Right lobe of liver (tissue), 6 donors: ENCODE results near the gene RHOC. TPM values are rescaled to one million over a fixed set of nuclear protein-coding genes. Genes with fewer than 3 reads are reported as not detected.

ENCODE experiments used
- ATAC-seq, 4 donors: fragments of 200-7000 bp; cut with Tn5 transposase; one replicate each; pipeline ENCODE4 v1.9.1; 2020; ENCODE audit warnings: mild to moderate bottlenecking in 4 of 4, moderate library complexity in 4 of 4
- DNase-seq, 3 donors: peaks; one replicate each; pipeline ENCODE4 v3.0.0-alpha.2; 2020
- H3K27ac ChIP-seq, 3 donors: fragments of 200-600 bp; one replicate each; pipeline ENCODE4 v1.8.0; 2022
- H3K27me3 ChIP-seq, 2 donors: fragments of 200-600 bp; one replicate each; pipeline ENCODE4 v1.8.0; 2022
- H3K36me3 ChIP-seq, 4 donors: fragments of 200-600 bp; sonication (generic) in 1 of 4; one replicate each; pipeline versions ENCODE4 v1.5.1 to v1.8.0; 2017 to 2022; ENCODE audit warnings: control low read depth in 1 of 4
- H3K4me1 ChIP-seq, 4 donors: fragments of 200-600 bp; sonication (generic) in 1 of 4; one replicate each; pipeline versions ENCODE4 v1.5.1 to v1.8.0; 2017 to 2022; ENCODE audit warnings: control low read depth in 1 of 4
- H3K4me3 ChIP-seq, 3 donors: fragments of 200-600 bp; one replicate each; pipeline ENCODE4 v1.8.0; 2022
- H3K9me3 ChIP-seq, 4 donors: fragments of 200-600 bp; sonication (generic) in 1 of 4; one replicate each; pipeline versions ENCODE4 v1.5.1 to v1.8.0; 2017 to 2022; ENCODE audit warnings: control low read depth in 1 of 4
- POLR2A ChIP-seq: fragments of 450-650 bp; IDR thresholded peaks from one replicate; pipeline ENCODE4 v1.6.1; 2017; ENCODE audit warnings: antibody characterized with exemption, mild to moderate bottlenecking
- WGBS: methylation state at CpG from one replicate; pipeline ENCODE4 v1.1.6; 2018; ENCODE audit warnings: low coverage, low lambda C conversion rate; ENCODE audit not compliant: insufficient coverage; ENCODE audit errors: missing lambda C conversion rate; 5-methylcytosine and 5-hydroxymethylcytosine counted together
- intact Hi-C, 2 donors: fragments of 100-400 bp; cut with DNase I; formaldehyde crosslinking; loops; one replicate each; pipeline versions ENCODE4 v1.11.2 to v1.14.1; 2022
- total RNA-seq, 6 experiments: library from RNA; depleted of rRNA in 2 of 6; stranded (reverse); fragments of >200 nt in 2 of 6; fragmentation: NEBNext Ultra II Directional in 3 of 6; extraction: Animal tissue kit (Norgen Biotek cat#: 25700) in 3 of 6; gene quantifications; one replicate each; pipeline versions ENCODE4 v1.1.0 to v1.2.4, GENCODE V29; 2016 to 2023
- TF ChIP-seq, protein P1 (sequence below), 4 donors: fragments of 200-600 bp in 3 of 4; fragments of 450-650 bp in 1 of 4; IDR thresholded peaks; one replicate each; pipeline versions ENCODE4 v1.5.1 to v1.8.0; 2016 to 2022; ENCODE audit warnings: antibody characterized with exemption in 4 of 4, mild to moderate bottlenecking in 2 of 4
- donor health status: DM: no; HTN: yes; CAD: no.
- donor health status: DM: no; HTN: no; CAD: no.
- donor health status: DM: no; HTN: no; CAD: no.
- donor health status: DM: no; HTN: yes; CAD: no.
- donor health status: DM: no; HTN: yes; CAD: no.

Gene RHOC
- total RNA-seq, 6 experiments from 2014 or later, result 47.9 to 207 (median 107) TPM

DNA sequence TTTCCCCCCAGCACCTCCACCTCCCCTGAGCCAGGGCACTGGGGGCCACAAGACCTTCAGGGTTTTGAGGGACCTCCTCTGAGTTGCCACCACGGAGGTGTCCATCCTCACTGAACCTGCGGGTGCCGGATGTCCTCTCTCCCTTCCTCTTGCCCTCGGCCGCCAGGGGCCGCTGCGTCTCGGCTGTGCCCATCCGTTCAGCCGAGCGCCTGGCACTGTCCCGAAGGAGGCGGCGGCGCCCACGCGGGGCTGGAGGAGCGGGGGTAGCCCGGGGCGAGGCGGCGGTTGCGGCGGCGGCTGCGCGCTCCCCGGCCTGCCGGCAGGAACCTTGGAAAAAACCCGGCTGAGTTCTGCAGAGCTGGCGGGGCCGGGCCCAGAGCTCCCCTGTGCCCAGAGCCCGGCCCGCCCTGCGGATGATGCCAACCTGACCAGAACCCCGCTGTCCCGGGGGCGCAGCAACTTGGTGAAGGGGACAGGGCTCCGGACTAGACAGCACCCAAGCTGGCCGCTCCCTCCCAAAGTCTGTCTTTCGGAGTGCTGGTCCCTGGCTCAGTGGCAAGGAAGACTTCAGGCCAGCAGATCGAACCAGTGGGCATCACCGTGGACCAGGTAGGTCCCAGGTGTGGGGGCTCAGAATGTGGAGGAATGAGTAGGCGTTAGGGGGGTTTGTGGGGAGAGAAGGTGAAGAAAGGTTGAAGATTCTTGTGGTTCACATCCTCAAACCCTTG lies 11.9 kb upstream of the RHOC start:
- DNase-seq, result peak; percentile 80 to 86 (median 84)
- Histone ChIP-seq H3K27ac (no peak overlapping the region), H3K4me3 (no peak overlapping the region), H3K9me3 (no peaks in the 10 kb centered on the region), H3K36me3 (no peaks in the 10 kb centered on the region), H3K4me1 (peaks cover 0 to 21% (median 7%) of the 10 kb centered on the region in 4 donors), H3K27me3 (no peaks in the 10 kb centered on the region)
- ATAC-seq, result peak; percentile 22 to 50 (median 40)
- no peak for TF ChIP-seq POLR2A
- TF ChIP-seq, protein P1, sequence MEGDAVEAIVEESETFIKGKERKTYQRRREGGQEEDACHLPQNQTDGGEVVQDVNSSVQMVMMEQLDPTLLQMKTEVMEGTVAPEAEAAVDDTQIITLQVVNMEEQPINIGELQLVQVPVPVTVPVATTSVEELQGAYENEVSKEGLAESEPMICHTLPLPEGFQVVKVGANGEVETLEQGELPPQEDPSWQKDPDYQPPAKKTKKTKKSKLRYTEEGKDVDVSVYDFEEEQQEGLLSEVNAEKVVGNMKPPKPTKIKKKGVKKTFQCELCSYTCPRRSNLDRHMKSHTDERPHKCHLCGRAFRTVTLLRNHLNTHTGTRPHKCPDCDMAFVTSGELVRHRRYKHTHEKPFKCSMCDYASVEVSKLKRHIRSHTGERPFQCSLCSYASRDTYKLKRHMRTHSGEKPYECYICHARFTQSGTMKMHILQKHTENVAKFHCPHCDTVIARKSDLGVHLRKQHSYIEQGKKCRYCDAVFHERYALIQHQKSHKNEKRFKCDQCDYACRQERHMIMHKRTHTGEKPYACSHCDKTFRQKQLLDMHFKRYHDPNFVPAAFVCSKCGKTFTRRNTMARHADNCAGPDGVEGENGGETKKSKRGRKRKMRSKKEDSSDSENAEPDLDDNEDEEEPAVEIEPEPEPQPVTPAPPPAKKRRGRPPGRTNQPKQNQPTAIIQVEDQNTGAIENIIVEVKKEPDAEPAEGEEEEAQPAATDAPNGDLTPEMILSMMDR (IDR thresholded peaks at IDR 0.05), result peak; percentile 68 to 92 (median 92)
- intact Hi-C loops, result loop anchor here in 1 of 2 donors (5.0 kb wide), 1 partner anchor 83 kb away; no protein-coding TSS in a partner anchor
- WGBS, result 0% methylated on average over 4 of the region's 44 CpGs

DNA sequence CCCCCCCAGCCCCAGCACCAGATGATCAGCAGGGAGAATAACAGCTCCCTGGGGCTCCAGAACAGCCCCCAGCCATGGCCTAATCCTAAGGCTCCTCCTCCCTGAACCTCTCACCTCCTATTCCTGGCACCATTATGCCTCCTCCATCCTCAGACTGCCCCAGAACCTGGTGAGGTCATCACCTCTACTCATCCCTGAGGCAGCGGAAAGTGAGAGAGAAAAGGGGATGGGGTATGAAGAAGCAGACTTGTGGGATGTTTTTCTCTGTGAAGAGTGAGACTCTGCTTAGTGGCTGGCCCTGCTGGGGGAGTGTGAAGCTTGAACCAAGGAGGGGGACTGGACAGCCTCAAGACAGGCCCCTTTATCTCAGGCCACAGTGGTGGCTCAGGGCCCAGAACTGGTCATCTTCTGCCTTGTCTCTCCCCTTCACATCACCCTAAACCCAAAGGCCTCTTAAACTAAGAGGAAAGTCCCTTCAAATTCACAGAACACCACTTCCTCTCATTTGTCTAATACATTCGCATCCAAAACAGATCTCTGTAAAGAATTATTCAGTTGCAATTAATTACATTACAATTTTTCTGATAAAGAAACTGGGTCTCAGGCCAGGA lies 10.4 kb upstream of the RHOC start:
- no peaks in the 10 kb centered on the region for H3K9me3 ChIP-seq
- no peak overlapping the region for H3K4me3 ChIP-seq
- no peaks in the 10 kb centered on the region for H3K27me3 ChIP-seq
- DNase-seq, result no peak
- no peak for TF ChIP-seq POLR2A
- TF ChIP-seq, protein P1 (IDR thresholded peaks at IDR 0.05), result no peak
- H3K4me1 ChIP-seq, result peaks cover 0 to 25% (median 7%) of the 10 kb centered on the region in 4 donors
- intact Hi-C loops, result loop anchor here in 1 of 2 donors (5.0 kb wide), 1 partner anchor 85 kb away; no protein-coding TSS in a partner anchor
- no peaks in the 10 kb centered on the region for H3K36me3 ChIP-seq
- no peak for ATAC-seq
- WGBS, result 60% methylated on average over 1 of the region's 2 CpGs
- no peak overlapping the region for H3K27ac ChIP-seq

DNA sequence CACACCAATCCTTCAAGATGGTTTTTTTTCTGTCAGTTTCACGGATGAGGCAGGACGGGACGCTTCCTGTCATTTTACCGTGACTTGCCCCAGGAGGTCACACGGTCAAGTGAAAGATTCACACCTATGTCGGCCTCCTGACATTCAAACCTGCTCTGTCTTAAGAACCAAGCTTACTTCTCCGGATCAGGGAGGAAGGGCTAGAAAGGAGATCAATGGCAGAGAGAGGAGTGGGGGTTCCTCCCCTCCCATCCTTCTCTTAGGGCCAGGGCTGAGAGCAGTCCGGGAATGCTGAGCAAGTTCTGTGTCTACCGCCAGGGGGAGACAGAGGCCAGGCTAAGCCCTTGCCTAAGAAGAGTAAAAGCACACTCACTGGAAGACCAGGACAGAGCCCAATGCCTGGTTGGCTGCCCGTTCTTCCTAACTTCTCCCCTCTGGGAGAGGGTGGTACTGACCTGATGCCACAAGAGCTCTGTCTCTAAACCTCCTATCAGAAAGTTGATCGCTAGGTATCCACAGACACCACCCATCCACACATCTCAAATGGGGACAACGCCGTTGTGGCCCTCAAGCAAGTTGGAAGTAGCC lies 9.3 kb upstream of the RHOC start:
- intact Hi-C loops, result loop anchor here in 1 of 2 donors (5.0 kb wide), 1 partner anchor 86 kb away; no protein-coding TSS in a partner anchor
- Histone ChIP-seq H3K4me3 (peak overlapping the region; percentile 49 to 61 (median 58)), H3K27ac (peak overlapping the region in 1 of 3 donors; percentile 55), H3K27me3 (no peaks in the 10 kb centered on the region), H3K9me3 (no peaks in the 10 kb centered on the region), H3K4me1 (peaks cover 0 to 25% (median 7%) of the 10 kb centered on the region in 4 donors), H3K36me3 (no peaks in the 10 kb centered on the region)
- ATAC-seq (peak; percentile 69 to 72 (median 70)), DNase-seq (peak; percentile 85 to 87 (median 86))
- under 1% methylated on average over 10 of the region's 13 CpGs for WGBS
- TF ChIP-seq POLR2A, result no peak
- TF ChIP-seq, protein P1 (IDR thresholded peaks at IDR 0.05), result peak; percentile 92 to 95 (median 94)

DNA sequence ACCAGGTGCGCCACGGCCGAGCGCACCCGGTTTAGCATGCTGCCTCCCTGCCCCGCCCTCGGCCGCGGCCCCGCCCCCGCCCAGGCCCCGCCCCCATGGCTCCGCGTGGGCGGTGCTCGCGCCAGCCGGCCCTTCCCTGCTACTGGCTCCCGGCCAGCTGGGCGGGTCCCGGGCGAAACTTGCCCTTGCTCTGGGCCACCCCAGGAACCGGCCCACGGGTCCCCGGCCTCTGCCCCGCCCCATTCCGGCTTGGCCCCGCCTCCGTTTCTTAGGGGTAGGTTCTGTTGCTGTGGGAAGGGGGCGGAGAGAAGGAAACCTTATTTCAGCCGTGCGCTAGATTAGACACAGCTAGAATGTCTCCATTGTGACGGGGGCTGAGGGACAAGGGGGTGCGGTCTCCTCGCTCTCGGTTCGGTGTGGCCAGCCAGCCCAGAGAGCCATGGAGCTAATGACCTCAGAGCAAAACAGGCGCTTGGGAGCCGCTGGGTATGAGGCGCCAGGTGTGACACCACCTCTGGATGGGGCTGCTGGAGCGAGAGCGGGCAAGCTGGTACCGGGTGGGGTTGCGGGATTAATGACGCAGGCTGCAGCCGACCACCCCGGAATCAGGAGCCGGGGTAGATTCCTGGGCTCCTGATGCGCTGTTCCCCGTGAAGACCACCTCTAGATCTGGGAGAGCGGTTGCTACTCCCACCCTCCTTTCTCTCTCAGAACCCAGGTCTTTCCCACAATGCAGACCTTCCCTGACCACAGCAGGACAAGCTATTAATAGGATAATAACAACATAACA lies 8.5 kb upstream of the RHOC start, which contains the start of gene PPM1J:
TSS of gene PPM1J (minus strand) at position 69 of the 790 bp plus-strand sequence. CDS start at position 38, 31 bp downstream.
- H3K27me3 ChIP-seq, result no peaks in the 10 kb centered on the region
- TF ChIP-seq, protein P1 (IDR thresholded peaks at IDR 0.05), result no peak
- TF ChIP-seq POLR2A, result peak; percentile 42
- peak within 1 kb of the TSS in 2 of 3 donors; percentile 48 to 55 for H3K27ac ChIP-seq
- intact Hi-C loops, result loop anchor here in 1 of 2 donors (5.0 kb wide), 1 partner anchor 87 kb away; no protein-coding TSS in a partner anchor
- H3K36me3 ChIP-seq, result no peaks in the 10 kb centered on the region
- no peaks in the 10 kb centered on the region for H3K9me3 ChIP-seq
- peaks cover 0 to 25% (median 7%) of the 10 kb centered on the region in 4 donors for H3K4me1 ChIP-seq
- DNase-seq (peak; percentile 99 to 100 (median 100)), ATAC-seq (peak; percentile 85 to 91 (median 87))
- peak within 1 kb of the TSS; percentile 49 to 61 (median 58) for H3K4me3 ChIP-seq
- 0% methylated on average over 8 of the region's 51 CpGs for WGBS
